ENCODE measurements around the gene PNPLA6.

DNA sequence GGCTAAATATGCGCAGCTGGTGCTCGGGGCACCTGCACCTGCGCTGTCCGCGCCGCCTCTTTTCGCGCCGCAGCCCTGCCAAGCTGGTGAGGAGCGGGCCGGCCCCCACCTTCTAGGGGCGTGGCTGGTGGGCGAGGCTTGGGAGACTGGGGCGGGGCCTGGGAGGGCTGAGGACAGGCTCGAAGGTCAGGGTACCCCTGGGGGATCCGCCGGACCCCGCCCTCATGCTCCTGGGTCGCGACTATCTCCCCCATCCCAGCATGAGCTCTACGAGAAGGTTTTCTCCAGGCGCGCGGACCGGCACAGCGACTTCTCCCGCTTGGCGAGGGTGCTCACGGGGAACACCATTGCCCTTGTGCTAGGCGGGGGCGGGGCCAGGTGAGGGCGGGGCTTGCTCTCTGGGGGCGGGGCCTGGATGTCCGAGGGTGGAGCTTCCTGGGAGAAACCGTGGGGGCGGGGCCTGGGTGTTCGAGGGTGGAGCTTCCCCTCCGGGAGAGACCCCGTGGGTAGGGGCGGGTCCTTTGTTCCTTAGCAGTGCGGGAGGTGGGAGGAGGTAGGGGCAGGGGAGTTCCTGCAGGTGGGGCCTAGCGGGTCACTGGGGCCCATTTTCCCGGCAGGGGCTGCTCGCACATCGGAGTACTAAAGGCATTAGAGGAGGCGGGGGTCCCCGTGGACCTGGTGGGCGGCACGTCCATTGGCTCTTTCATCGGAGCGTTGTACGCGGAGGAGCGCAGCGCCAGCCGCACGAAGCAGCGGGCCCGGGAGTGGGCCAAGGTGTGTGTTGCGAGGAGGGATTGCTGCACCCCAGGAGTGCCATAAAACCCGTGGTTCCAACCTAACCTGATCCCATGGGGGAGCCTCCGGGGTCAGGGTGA, 19.7 kb downstream of the PNPLA6 start:
- TF ChIP-seq CTCF (IDR thresholded peaks at IDR 0.05; ENCODE audit: poor library complexity) (no peak), EZH2phosphoT487 (IDR thresholded peaks at IDR 0.05; ENCODE audit: low read depth, severe bottlenecking, unreplicated experiment) (no peak), EZH2 (IDR thresholded peaks at IDR 0.05; ENCODE audit: borderline replicate concordance) (no peak)

All from hepatocyte (in vitro differentiated cells).